Ovary (tissue), 10 donors: ENCODE data around the gene USP17L24. TPM values are rescaled to one million over a fixed set of nuclear protein-coding genes. Genes with fewer than 3 reads are reported as not detected.
"Not testable (repeated sequence)": the region's sequence is repeated elsewhere in the genome, so short reads cannot be mapped to it uniquely, and the experiment has no call there.

Source experiments
- DNase-seq, 5 donors: peaks; one replicate each; pipeline ENCODE4 v3.0.0-alpha.2; 2019 to 2020
- H3K27ac ChIP-seq, 2 donors: fragments of 200-600 bp; one replicate each; pipeline versions ENCODE4 v1.5.1 to v1.8.0; 2019 to 2022
- H3K27me3 ChIP-seq: fragments of 200-600 bp; one replicate; pipeline ENCODE4 v1.8.0; 2022
- H3K36me3 ChIP-seq: fragments of 200-600 bp; sonication (generic); one replicate; pipeline ENCODE4 v1.5.1; 2019
- H3K4me1 ChIP-seq: one replicate; pipeline ENCODE4 v1.8.1; 2013; ENCODE audit warnings: mild to moderate bottlenecking, moderate library complexity; ENCODE audit not compliant: insufficient read depth
- H3K4me3 ChIP-seq: fragments of 200-600 bp; sonication (generic); one replicate; pipeline ENCODE4 v1.5.1; 2017
- H3K9me3 ChIP-seq, 2 donors: fragments of 200-600 bp in 1 of 2; sonication (generic) in 1 of 2; one replicate each; pipeline versions ENCODE4 v1.5.1 to v1.8.1; 2013 to 2019; ENCODE audit warnings: mild to moderate bottlenecking in 1 of 2, moderate library complexity in 1 of 2
- WGBS, 3 donors: extraction: QIAGEN DNeasy Blood & Tissue Kit in 1 of 3; methylation state at CpG; one replicate each; pipeline versions ENCODE4 v1.1.5 to v1.1.7; 2013 to 2017; 5-methylcytosine and 5-hydroxymethylcytosine counted together
- intact Hi-C, 4 donors: fragments of 100-400 bp; cut with DNase I; formaldehyde crosslinking; loops; one replicate each; pipeline versions ENCODE4 v1.11.0 to v1.15.1; 2022 to 2023
- long read RNA-seq, 3 donors: library from polyadenylated mRNA in 2 of 3; unstranded in 2 of 3; transcript quantifications; one replicate each; pipeline ENCODE4 v2.0.0 and lab custom pipeline, GENCODE V29; 2021 to 2026
- polyA plus RNA-seq, 2 donors: library from polyadenylated mRNA; stranded (reverse); fragments of 200-250 nt in 1 of 2; fragments of 350-450 nt in 1 of 2; fragmentation: Illumina TruSeq in 1 of 2; extraction: RNeasy Lipid Tissue Mini Kit (QIAGEN cat#74804) in 1 of 2; gene quantifications; one replicate each; pipeline ENCODE4 v1.2.3, GENCODE V29; 2013 to 2014
- total RNA-seq, 7 donors: library from RNA; depleted of rRNA in 2 of 7; stranded (reverse); fragments of >200 nt in 2 of 7; fragmentation: NEBNext Ultra II Directional in 3 of 7; extraction: Animal tissue kit (Norgen Biotek cat#: 25700) in 3 of 7; gene quantifications; one replicate each; pipeline versions ENCODE4 v1.1.0 to v1.2.4, GENCODE V29; 2016 to 2023
- donor health status: DM: no; HTN: no; CAD: no; lungs with moderate emphysema.
- donor health status: DM: no; HTN: no; CAD: no.
- donor health status: Bipolar disorder and iron deficiency.
- donor health status: DM: yes; HTN: yes; CAD: no.
- donor health status: DM: no; HTN: no; CAD: no.
- donor health status: DM: yes; HTN: yes; CAD: no.

USP17L24 gene, protein sequence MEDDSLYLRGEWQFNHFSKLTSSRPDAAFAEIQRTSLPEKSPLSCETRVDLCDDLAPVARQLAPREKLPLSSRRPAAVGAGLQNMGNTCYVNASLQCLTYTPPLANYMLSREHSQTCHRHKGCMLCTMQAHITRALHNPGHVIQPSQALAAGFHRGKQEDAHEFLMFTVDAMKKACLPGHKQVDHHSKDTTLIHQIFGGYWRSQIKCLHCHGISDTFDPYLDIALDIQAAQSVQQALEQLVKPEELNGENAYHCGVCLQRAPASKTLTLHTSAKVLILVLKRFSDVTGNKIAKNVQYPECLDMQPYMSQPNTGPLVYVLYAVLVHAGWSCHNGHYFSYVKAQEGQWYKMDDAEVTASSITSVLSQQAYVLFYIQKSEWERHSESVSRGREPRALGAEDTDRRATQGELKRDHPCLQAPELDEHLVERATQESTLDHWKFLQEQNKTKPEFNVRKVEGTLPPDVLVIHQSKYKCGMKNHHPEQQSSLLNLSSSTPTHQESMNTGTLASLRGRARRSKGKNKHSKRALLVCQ
- total RNA-seq = not detected
- not detected for polyA plus RNA-seq
- long read RNA-seq, donor 1 = 0 reads
- long read RNA-seq, donor 2 = 0 reads
- long read RNA-seq, donor 3 = 0 reads

DNA sequence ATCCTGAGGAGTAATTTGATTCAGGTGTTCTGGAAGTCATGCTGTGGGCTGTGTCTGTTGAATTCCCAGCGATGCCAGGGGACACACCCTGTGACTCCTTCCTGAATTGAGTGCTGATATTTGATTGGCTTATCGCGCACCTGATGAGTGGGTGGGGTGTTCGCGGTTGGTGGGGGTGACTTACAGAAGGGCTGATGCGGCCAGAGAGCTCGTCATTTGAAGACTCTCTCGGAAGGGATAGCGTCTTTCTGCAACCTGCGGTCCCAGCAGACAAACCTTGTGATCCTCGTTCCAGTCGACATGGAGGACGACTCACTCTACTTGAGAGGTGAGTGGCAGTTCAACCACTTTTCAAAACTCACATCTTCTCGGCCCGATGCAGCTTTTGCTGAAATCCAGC, at the start of gene USP17L24:
TSS of gene USP17L24 (plus strand) at position 301 of the 400 bp plus-strand sequence. CDS start at position 301, 0 bp downstream.
- H3K9me3 ChIP-seq, H3K36me3 ChIP-seq, H3K27me3 ChIP-seq, DNase-seq, H3K4me3 ChIP-seq, H3K27ac ChIP-seq, intact Hi-C loops, H3K4me1 ChIP-seq: not testable (repeated sequence)
- no CpG with 5 or more reads among the region's 15 CpGs for WGBS, 3 donors

DNA sequence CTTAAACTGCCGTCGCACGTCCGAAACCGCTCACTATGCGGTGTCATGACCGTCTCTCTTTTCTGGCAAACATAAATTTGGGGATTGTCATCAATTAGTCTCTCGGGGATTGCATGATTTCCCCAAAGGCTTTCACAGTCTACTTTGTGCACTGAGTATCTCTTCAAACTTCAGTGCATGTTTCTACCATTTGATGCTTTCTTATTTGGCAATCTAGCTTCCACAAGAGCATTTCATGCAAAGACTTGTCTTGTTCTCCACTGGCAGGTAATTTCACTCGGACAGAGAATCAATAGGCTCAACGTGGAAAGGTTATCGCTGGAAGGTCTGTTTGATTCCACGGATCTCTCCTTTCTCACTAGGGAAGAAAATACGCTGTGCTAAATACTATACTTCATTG, 774 bp upstream of the USP17L24 start:
- DNase-seq, intact Hi-C loops, H3K27ac ChIP-seq, H3K27me3 ChIP-seq, H3K4me1 ChIP-seq, H3K36me3 ChIP-seq, H3K9me3 ChIP-seq, H3K4me3 ChIP-seq: not testable (repeated sequence)
- 83 to 84% (median 83%) methylated on average over 1 to 6 of the region's 13 CpGs for WGBS, 3 donors

DNA sequence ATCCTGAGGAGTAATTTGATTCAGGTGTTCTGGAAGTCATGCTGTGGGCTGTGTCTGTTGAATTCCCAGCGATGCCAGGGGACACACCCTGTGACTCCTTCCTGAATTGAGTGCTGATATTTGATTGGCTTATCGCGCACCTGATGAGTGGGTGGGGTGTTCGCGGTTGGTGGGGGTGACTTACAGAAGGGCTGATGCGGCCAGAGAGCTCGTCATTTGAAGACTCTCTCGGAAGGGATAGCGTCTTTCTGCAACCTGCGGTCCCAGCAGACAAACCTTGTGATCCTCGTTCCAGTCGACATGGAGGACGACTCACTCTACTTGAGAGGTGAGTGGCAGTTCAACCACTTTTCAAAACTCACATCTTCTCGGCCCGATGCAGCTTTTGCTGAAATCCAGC, 4.6 kb downstream of the USP17L24 start, which contains the start of gene USP17L25:
TSS of gene USP17L25 (plus strand) at position 301 of the 400 bp plus-strand sequence. CDS start at position 301, 0 bp downstream.
- WGBS, 3 donors = no CpG with 5 or more reads among the region's 15 CpGs
- H3K9me3 ChIP-seq, H3K4me1 ChIP-seq, intact Hi-C loops, H3K4me3 ChIP-seq, H3K36me3 ChIP-seq, DNase-seq, H3K27me3 ChIP-seq, H3K27ac ChIP-seq: not testable (repeated sequence)

DNA sequence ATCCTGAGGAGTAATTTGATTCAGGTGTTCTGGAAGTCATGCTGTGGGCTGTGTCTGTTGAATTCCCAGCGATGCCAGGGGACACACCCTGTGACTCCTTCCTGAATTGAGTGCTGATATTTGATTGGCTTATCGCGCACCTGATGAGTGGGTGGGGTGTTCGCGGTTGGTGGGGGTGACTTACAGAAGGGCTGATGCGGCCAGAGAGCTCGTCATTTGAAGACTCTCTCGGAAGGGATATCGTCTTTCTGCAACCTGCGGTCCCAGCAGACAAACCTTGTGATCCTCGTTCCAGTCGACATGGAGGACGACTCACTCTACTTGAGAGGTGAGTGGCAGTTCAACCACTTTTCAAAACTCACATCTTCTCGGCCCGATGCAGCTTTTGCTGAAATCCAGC, 9.4 kb downstream of the USP17L24 start, which contains the start of gene USP17L26:
TSS of gene USP17L26 (plus strand) at position 301 of the 400 bp plus-strand sequence. CDS start at position 301, 0 bp downstream.
- H3K4me1 ChIP-seq, intact Hi-C loops, H3K27ac ChIP-seq, H3K9me3 ChIP-seq, H3K36me3 ChIP-seq, H3K27me3 ChIP-seq, DNase-seq, H3K4me3 ChIP-seq: not testable (repeated sequence)
- WGBS, 3 donors = no CpG with 5 or more reads among the region's 15 CpGs

DNA sequence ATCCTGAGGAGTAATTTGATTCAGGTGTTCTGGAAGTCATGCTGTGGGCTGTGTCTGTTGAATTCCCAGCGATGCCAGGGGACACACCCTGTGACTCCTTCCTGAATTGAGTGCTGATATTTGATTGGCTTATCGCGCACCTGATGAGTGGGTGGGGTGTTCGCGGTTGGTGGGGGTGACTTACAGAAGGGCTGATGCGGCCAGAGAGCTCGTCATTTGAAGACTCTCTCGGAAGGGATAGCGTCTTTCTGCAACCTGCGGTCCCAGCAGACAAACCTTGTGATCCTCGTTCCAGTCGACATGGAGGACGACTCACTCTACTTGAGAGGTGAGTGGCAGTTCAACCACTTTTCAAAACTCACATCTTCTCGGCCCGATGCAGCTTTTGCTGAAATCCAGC, 14.1 kb downstream of the USP17L24 start, which contains the start of gene USP17L5:
TSS of gene USP17L5 (plus strand) at position 301 of the 400 bp plus-strand sequence. CDS start at position 301, 0 bp downstream.
- no CpG with 5 or more reads among the region's 15 CpGs for WGBS, 3 donors

DNA sequence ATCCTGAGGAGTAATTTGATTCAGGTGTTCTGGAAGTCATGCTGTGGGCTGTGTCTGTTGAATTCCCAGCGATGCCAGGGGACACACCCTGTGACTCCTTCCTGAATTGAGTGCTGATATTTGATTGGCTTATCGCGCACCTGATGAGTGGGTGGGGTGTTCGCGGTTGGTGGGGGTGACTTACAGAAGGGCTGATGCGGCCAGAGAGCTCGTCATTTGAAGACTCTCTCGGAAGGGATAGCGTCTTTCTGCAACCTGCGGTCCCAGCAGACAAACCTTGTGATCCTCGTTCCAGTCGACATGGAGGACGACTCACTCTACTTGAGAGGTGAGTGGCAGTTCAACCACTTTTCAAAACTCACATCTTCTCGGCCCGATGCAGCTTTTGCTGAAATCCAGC, 18.9 kb downstream of the USP17L24 start, which contains the start of gene USP17L27:
TSS of gene USP17L27 (plus strand) at position 301 of the 400 bp plus-strand sequence. CDS start at position 301, 0 bp downstream.
- no CpG with 5 or more reads among the region's 15 CpGs for WGBS, 3 donors
- intact Hi-C loops, DNase-seq: not testable (repeated sequence)

More for the DNA sequence above, 14.1 kb downstream of the USP17L24 start, which contains the start of gene USP17L5:
- H3K9me3 ChIP-seq, H3K27ac ChIP-seq, H3K27me3 ChIP-seq, H3K4me3 ChIP-seq, DNase-seq, H3K36me3 ChIP-seq, H3K4me1 ChIP-seq, intact Hi-C loops: not testable (repeated sequence)

DNA sequence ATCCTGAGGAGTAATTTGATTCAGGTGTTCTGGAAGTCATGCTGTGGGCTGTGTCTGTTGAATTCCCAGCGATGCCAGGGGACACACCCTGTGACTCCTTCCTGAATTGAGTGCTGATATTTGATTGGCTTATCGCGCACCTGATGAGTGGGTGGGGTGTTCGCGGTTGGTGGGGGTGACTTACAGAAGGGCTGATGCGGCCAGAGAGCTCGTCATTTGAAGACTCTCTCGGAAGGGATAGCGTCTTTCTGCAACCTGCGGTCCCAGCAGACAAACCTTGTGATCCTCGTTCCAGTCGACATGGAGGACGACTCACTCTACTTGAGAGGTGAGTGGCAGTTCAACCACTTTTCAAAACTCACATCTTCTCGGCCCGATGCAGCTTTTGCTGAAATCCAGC, 23.6 kb downstream of the USP17L24 start, which contains the start of gene USP17L28:
TSS of gene USP17L28 (plus strand) at position 301 of the 400 bp plus-strand sequence. CDS start at position 301, 0 bp downstream.
- intact Hi-C loops, H3K36me3 ChIP-seq, H3K27me3 ChIP-seq, H3K27ac ChIP-seq, DNase-seq, H3K4me1 ChIP-seq, H3K4me3 ChIP-seq, H3K9me3 ChIP-seq: not testable (repeated sequence)
- WGBS, 3 donors = no CpG with 5 or more reads among the region's 15 CpGs

More for the DNA sequence above, 18.9 kb downstream of the USP17L24 start, which contains the start of gene USP17L27:
- H3K27ac ChIP-seq, H3K27me3 ChIP-seq, H3K4me3 ChIP-seq, H3K36me3 ChIP-seq, H3K4me1 ChIP-seq, H3K9me3 ChIP-seq: not testable (repeated sequence)

DNA sequence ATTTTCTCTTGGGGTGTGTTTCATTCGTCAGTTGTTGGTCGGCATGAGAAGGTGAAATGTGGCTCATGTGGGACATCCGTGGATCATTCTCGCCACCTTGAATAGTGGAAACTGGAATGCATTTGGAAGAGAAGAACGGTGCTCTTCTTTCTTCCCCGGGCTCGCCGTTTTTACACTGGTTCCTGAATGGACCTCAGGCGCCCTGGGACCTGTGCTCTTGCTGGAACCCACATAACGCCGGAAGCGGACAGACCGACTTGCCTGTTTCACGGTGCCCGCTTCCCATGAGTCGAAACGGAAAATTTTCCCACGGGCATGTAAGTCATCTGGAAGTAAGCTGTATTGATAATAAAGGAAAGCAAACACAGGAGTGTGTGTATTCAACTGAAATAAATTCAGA, 25.9 kb downstream of the USP17L24 start:
- H3K36me3 ChIP-seq, DNase-seq, H3K9me3 ChIP-seq, H3K27ac ChIP-seq, H3K27me3 ChIP-seq, H3K4me1 ChIP-seq, intact Hi-C loops, H3K4me3 ChIP-seq: not testable (repeated sequence)
- WGBS, 3 donors = no CpG with 5 or more reads among the region's 18 CpGs

DNA sequence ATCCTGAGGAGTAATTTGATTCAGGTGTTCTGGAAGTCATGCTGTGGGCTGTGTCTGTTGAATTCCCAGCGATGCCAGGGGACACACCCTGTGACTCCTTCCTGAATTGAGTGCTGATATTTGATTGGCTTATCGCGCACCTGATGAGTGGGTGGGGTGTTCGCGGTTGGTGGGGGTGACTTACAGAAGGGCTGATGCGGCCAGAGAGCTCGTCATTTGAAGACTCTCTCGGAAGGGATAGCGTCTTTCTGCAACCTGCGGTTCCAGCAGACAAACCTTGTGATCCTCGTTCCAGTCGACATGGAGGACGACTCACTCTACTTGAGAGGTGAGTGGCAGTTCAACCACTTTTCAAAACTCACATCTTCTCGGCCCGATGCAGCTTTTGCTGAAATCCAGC, 28.4 kb downstream of the USP17L24 start, which contains the start of gene USP17L29:
TSS of gene USP17L29 (plus strand) at position 301 of the 400 bp plus-strand sequence. CDS start at position 301, 0 bp downstream.
- H3K27ac ChIP-seq, H3K27me3 ChIP-seq, H3K9me3 ChIP-seq, intact Hi-C loops, H3K4me1 ChIP-seq, H3K36me3 ChIP-seq, H3K4me3 ChIP-seq, DNase-seq: not testable (repeated sequence)
- WGBS, 3 donors = no CpG with 5 or more reads among the region's 15 CpGs

DNA sequence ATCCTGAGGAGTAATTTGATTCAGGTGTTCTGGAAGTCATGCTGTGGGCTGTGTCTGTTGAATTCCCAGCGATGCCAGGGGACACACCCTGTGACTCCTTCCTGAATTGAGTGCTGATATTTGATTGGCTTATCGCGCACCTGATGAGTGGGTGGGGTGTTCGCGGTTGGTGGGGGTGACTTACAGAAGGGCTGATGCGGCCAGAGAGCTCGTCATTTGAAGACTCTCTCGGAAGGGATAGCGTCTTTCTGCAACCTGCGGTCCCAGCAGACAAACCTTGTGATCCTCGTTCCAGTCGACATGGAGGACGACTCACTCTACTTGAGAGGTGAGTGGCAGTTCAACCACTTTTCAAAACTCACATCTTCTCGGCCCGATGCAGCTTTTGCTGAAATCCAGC, 37.9 kb downstream of the USP17L24 start, which contains the start of gene USP17L30:
TSS of gene USP17L30 (plus strand) at position 301 of the 400 bp plus-strand sequence. CDS start at position 301, 0 bp downstream.
- intact Hi-C loops, H3K27me3 ChIP-seq, H3K9me3 ChIP-seq, H3K27ac ChIP-seq, DNase-seq, H3K4me1 ChIP-seq, H3K4me3 ChIP-seq, H3K36me3 ChIP-seq: not testable (repeated sequence)
- WGBS, 3 donors = no CpG with 5 or more reads among the region's 15 CpGs
